CD4-positive, alpha-beta T cell treated with Interleukin-12 subunit alpha and Interleukin-12 subunit beta, for 1 hour (primary cell): ENCODE results near the gene INPP5A.

Experiments used
- DNase-seq: peaks from one replicate; pipeline ENCODE4 v3.0.0-alpha.2; 2020

INPP5A gene

GRCh38 chr10:132634241-132634946 lies 96.8 kb downstream of the INPP5A start:
- DNase-seq, result no peak

GRCh38 chr10:132634947-132635271 lies 97.3 kb downstream of the INPP5A start:
- DNase-seq, result no peak

GRCh38 chr10:132636358-132636757 lies 98.8 kb downstream of the INPP5A start:
- no peak for DNase-seq

- DNase-seq, result peak; percentile 62
Measured at GRCh38 chr10:132637477-132638129, 100.0 kb downstream of the INPP5A start.

GRCh38 chr10:132638130-132638515 lies 100.5 kb downstream of the INPP5A start:
- no peak for DNase-seq

GRCh38 chr10:132639470-132639869 lies 101.9 kb downstream of the INPP5A start:
- no peak for DNase-seq

- DNase-seq, result no peak
Measured at GRCh38 chr10:132640326-132641125, 102.9 kb downstream of the INPP5A start.

GRCh38 chr10:132641401-132641800 lies 103.8 kb downstream of the INPP5A start:
- no peak for DNase-seq

- DNase-seq, result no peak
Measured at GRCh38 chr10:132641966-132642731, 104.6 kb downstream of the INPP5A start.

- DNase-seq, result no peak
Measured at GRCh38 chr10:132642732-132643008, 105.1 kb downstream of the INPP5A start.

GRCh38 chr10:132643709-132644526 lies 106.3 kb downstream of the INPP5A start:
- no peak for DNase-seq

GRCh38 chr10:132644527-132645246 lies 107.1 kb downstream of the INPP5A start:
- DNase-seq, result no peak

- no peak for DNase-seq
Measured at GRCh38 chr10:132645247-132645530, 107.6 kb downstream of the INPP5A start.

- no peak for DNase-seq
Measured at GRCh38 chr10:132645630-132646442, 108.2 kb downstream of the INPP5A start.

GRCh38 chr10:132646443-132647097 lies 109.0 kb downstream of the INPP5A start:
- no peak for DNase-seq

GRCh38 chr10:132647424-132647823 lies 109.8 kb downstream of the INPP5A start:
- DNase-seq, result no peak

GRCh38 chr10:132648072-132648850 lies 110.7 kb downstream of the INPP5A start:
- DNase-seq, result no peak

GRCh38 chr10:132648851-132649528 lies 111.4 kb downstream of the INPP5A start:
- no peak for DNase-seq
